HG03175 (cell line): ENCODE results near the gene TTI1.
"Not testable (repeated sequence)": the region's sequence is repeated elsewhere in the genome, so short reads cannot be mapped to it uniquely, and the experiment has no call there.

ENCODE experiments used
- ATAC-seq: cut with Tn5 transposase; IDR thresholded peaks from one replicate; pipeline ENCODE4 v1.9.1; 2021; ENCODE audit warnings: mild to moderate bottlenecking, moderate library complexity; ENCODE audit not compliant: unreplicated experiment

The TTI1 gene

DNA sequence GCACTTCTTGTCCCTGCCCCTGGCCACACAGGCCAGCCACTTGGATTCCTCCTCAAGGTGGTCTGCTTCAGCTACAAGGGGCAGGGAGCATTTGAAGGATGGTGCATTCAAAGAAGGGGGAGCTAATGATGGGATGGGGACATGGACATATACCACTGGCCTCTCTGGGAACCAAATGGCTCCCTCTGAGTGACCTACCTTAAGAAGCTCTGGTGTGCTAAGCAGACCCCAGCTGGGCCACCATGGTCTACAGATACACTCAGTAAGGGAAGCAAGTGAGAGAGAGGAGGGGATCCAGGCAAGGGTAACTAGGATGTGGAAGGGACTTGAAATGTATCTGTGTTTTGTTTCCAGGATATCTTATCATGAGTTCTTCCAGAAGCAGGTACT lies 62.4 kb downstream of the TTI1 start:
- ATAC-seq, result no peak

DNA sequence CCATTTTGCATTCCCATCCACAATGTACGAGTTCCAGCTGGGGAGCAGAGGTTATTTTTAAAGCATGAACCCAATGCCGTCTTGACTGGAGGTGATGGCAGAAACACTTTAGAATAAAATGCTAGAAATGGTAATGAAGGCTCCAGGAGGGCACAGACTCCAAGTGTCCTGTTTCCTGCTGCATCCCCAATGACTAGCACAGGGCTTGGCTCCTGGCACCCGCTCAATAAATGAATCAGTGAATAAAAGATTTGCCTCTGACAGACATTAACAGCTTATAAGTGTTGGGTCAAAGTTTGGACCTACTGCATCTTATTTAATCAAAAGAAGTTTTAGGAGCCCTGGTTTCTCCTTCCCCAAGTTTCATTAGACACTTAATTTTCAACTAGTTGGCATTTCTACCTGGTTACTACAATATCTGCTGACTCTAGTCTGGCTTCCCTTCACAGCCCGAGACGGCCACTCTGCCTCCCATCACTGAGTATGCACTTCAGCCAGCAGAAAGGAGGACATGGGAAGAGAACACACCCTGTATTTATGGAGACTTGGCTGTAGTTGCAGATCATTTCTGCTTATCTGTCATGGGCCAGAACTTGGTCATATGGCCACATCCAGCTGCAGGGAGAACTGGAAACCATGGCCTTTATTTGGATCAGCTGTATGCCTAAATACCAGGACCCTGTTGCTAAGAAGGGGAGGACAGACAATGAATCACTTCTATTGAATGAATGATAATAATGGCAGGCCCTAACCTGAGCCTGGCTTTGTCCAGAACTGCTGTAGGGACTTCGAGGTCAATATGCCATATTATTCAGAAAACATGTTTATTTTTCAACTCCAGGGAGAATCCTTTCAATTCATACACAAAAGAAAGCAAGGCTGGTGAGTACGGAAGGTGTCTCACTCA lies 63.1 kb downstream of the TTI1 start:
- no peak for ATAC-seq

DNA sequence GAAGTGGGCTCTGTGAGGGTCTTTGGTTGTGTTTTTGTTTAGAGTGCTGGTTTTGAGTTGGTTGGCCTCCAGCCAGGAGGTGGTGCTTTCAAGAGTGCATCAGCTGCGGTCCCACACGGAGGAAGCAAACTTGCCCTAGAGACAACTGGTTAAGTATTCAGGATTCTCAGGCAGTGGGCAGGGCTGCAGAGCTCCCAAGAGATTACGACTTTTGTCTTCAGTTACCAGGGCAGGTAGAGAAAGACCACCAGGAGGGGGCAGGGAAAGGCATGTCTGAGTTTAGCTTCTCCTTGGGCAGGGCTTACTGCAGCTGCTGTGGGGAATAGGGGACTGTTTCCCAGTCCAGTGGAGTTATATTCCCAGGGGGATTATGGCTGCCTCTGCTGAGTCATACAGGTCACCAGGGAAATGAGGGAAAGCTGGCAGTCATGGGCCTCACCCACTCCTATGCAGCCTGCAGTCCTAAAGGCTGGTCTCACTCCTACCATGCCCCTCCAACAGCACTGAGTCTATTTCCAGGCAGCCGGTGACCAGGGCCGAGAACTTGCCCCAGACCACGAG lies 64.3 kb downstream of the TTI1 start:
- no peak for ATAC-seq

DNA sequence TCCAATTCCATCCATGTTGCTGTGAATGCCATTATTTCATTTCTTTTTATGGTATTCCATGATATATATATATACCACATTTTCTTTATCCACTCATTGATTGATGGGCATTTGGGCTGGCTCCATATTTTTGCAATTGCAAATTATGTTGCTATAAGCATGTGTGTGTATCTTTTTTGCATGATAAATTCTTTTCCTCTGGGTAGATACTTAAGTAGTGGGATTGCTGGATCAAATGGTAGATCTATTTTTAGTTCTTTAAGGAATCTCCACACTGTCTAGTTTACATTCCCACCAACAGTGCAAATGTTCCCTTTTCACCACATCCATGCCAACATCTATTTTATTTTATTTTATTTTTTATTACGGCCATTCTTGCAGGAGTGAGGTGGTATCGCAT lies 69.8 kb downstream of the TTI1 start:
- not testable (repeated sequence) for ATAC-seq

DNA sequence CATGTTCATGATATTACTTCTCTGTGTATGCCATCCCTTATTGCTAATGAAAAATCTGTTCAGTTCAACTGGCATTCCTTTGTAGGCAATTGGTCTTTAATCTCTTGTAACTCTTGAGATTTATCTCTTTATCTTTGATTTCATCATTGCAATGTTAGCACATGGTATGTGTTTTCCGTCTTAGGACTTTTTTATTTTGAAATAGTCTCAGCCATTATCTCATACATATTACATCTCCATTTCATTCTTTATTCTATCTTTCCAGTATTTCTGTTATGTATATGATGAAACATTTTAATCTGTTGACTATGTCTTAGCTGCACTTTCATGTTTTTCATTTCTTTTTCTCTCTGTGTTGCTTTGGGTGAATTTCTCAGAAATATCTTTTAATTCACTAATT lies 72.2 kb downstream of the TTI1 start:
- no peak for ATAC-seq

DNA sequence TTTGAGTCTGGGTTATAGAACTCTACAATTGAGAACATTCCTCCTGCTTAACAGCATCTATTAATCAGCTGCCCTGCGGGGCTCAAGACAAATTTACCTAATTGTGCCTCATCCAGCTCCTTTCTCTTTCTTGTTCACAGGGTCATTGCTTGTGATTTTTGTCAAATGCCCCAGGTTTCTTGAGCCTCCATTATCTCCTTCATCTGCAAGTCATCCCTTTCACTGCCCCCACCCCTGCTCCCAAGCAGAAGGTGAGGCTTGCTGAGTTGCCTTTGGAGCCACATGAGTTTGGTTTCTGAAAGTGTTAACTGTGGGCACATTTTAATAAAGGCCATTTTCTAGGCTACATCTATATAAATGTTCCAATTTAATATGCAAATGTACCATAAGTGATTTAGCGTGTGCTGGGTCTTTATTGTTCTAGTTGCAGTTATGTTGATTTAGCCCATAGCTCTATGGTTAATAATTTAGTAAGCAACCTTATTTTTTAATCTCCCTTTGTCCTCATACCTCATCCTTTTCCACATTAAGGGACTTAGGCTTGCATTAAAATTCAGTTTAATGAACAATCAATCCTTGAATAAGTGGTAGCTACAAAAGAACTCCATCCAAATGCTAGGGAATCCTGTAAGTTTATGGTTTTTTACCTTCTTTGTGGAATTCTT lies 74.3 kb downstream of the TTI1 start:
- ATAC-seq, result no peak

DNA sequence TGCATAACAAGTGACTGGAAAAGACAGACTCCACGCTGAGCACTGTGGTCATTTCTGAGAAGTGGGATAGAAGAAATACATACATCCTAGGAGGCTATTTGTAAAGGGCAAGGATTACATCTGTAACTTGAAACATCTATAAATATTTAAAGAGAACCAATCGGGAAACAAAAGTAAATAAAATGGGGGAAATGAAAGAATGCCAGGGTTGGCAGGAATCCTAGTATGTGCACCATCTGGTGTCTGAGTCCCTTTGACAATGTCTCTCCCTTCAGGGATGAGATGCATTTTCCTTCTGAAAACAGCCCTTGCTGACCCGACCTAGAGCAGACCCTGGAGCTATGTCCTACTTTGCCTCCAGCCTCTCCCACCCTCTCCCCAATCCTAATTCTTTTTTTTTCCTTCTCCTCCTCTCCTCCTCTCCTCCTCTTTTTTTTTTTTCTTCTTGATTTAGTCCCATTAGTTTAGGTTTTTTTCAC lies 77.1 kb downstream of the TTI1 start:
- ATAC-seq, result no peak

DNA sequence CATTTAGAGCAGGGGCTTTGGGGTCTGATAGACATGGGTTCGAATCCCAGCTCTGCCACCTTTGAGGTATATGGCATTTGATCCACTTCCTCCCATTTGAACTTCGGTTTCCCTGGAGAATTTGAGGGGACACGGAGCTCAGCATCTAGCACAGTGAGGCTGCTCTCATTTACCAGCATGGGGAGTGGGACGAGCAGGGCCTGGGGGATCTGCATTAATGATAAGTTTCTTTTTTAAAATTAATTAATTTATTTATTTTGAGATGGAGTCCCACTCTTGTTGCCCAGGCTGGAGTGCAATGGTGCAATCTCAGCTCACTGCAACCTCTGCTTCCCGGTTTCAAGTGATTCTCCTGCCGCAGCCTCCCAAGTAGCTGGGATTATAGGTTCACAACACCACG lies 77.7 kb downstream of the TTI1 start:
- ATAC-seq, result no peak

DNA sequence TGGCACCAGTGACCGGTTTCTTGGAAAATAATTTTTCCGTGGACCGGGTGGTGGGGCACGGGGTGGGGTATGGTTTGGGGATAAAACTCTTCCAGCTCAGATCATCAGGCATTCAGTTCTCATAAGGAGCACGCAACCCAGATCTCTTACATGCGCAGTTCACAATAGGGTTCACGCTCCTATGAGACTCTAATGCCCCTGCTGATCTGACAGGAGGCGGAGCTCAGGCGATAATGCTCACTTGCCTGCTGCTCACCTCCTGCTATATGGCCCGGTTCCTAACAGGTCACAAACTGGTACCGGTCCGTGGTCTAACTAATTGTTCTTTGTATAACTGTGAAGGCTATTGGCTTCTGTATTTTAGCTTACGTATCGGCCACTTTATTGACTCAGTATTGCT lies 78.6 kb downstream of the TTI1 start:
- ATAC-seq, result no peak

DNA sequence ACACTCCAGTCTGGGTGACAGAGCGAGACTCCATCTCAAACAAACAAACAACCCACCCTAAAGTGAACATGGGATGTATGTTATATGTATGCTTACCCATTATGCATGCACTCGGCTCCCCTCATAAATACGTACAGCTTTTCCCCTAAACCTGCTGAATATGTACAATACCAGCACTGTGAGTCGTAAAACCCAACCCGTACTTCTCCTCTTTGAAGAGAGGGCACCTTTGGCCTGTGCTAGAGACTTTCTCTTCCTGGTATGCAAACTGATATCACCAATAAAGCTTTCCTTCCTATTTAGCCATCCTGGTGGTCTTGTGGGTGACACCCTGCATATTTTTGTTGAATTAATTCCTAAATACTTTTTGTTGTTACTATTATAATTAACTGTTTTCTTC lies 79.1 kb downstream of the TTI1 start:
- no peak for ATAC-seq

DNA sequence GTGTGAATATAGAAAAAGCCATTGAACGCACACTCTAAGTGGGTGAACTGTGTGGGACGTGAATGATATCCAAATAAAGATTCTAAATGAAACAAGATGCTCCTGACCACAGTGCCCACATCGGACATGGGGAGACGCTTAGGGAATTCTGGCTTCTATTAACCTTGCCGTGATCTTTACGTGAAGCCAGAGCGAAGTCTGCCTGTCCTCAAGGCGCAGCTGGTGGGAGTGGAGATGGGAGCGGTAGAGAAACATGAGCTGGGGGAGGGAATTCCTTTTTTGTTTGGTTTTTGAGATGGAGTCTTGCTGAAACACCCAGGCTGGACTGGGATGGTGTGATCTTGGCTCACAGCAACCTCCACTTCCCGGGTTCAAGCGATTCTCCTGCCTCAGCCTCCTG lies 84.3 kb downstream of the TTI1 start:
- no peak for ATAC-seq

DNA sequence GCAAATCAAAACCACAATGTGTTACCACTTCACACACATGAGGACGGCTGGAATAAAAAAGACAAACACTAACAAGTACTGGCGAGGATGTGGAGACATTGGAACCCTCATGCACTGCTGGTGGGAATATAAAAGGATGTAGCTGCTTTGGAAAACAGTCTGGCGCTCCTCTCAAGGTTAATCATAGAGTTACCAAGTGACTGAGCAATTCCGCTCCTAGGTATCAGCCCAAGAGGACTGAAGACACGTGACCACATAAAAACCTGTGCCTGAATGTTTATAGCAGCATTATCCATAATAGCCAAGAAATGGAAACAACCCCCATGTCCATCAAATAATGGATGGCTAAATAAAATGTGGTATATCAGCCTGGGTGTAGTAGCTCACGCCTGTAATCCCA lies 85.3 kb downstream of the TTI1 start:
- no peak for ATAC-seq

DNA sequence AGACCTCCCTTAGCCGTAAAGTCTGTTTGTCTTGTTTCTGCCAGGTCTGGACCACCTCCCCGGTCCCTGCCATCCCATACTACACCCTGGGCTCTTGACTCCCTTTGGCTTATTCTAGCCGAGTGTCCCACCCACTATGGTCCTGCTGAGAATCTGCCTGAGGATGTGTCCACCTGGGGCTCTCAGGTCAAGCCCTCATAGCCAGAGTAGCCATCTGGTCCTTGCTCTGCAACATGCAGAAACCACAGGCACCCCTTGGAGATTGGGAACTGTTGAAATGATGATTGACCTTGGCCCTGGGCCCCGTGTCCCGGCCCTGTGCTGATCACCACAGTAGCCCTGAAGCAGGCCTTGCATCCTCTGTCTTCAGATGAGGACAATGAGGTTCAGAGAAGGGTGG lies 86.3 kb downstream of the TTI1 start:
- no peak for ATAC-seq

DNA sequence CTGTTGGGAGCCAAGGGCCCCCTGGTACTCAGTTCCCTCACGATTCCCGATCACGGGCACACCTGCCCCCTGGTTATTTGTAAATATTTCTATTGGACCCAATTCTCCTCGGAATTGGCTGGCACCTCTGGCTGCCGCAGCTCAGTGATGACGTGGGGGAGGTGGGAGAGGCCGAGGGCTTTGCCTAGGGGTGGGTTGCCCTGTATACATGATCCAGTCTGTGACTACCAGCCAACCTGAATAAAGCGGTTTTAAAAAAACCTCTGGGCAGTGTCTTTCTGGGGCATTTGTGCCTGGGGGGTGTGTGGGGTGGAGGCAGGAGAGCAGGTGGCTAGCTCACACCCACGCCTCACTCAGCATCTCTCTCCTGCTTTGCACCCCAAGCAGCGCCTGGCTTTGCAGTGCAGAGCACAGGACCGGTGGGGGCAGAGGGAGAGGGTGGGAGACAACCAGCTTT lies 88.1 kb downstream of the TTI1 start:
- ATAC-seq, result no peak

DNA sequence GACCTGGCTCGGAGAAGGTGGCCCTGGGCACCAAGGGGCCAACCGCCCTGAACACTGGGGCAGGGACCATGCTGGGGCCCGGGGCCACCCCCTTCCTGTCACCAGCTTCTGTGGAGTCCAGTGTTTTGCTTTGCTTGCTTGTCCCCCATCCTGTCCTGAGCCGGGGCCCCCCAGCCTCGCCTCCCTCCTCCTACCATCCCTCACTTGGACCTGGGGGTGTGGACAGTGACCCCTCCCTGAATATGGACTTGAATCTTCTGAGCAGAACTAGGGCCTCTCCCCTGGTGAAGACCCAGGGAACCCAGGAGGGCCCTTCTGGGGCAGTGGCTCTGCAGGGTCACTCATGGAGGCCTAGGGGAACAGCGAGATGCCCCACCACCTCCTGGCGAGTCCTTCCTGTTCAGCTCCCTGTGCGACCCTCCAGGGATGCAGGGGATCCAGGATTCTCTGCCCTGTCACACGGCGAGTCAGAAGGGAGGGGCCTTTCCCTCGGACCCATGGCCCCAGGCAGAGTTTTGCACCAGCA lies 88.7 kb downstream of the TTI1 start:
- no peak for ATAC-seq

DNA sequence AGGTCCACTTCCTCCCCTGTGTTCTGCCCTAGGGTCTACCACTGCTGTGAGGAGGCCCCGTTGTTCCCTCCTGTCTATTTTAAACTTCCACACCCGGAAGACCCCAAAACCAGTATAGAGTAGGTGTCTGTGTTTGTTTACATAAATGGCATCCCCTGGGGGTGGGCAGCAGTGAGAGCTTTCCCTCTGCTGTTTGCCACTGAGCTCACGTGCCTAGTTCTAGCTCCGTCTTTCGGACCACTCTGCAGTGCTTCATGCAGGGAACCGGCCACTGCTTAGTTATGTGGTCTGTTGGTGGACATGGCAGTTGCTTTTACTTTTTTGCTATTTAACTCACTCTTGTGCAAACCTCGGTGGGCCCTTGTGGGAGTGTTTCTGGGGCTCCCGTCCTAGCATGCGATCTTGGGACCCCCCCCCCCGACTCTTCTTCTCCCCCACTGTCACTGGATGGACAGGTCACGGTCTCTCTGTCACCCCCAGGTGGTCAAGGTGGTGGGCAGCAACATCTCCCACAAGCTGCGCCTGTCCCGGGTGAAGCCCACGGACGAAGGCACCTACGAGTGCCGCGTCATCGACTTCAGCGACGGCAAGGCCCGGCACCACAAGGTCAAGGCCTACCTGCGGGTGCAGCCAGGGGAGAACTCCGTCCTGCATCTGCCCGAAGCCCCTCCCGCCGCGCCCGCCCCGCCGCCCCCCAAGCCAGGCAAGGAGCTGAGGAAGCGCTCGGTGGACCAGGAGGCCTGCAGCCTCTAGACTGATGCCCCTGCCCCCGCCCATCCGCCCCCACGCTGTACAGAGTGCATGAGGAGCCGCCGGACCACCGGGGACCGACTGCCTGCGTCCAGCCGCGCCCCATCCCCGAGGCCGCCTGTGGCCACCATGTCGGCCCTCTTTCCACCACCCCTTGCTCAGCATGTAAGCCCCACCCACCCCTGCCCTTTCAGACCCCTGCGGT lies 89.5 kb downstream of the TTI1 start:
- ATAC-seq, result no peak

DNA sequence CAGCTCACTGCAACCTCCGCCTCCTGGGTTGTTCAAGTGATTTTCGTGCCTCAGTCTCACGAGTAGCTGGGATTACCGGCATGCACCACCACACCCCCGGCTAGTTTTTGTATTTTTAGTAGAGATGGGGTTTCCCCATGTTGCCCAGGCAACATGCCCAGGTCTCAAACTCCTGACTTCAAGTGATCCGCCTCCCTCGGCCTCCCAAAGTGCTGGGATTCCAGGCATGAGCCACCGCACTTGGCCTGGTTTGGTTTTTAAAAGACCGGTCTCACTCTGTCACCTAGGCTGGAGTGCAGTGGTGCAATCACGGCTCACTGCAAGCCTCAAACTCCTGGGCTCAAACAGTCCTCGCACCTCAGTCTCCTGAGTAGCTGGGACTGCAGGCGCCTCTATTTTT lies 90.2 kb downstream of the TTI1 start:
- ATAC-seq, result no peak

DNA sequence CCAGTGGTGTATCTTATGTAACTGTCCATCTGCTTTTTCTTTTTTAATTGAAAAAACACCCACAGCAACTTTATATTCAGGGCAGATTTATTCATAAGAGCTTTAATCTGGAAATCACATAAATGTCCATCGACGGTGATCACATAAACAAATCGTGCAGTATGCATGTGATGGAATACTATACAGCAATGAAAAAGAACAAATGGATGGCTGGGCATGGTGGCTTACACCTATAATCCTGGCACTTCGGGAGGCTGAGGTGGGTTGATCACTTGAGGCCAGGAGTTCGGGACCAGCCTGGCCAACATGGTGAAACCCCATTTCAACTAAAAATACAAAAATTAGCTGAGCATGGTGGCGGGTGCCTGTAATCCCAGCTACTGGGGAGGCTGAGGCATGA lies 91.3 kb downstream of the TTI1 start:
- no peak for ATAC-seq

DNA sequence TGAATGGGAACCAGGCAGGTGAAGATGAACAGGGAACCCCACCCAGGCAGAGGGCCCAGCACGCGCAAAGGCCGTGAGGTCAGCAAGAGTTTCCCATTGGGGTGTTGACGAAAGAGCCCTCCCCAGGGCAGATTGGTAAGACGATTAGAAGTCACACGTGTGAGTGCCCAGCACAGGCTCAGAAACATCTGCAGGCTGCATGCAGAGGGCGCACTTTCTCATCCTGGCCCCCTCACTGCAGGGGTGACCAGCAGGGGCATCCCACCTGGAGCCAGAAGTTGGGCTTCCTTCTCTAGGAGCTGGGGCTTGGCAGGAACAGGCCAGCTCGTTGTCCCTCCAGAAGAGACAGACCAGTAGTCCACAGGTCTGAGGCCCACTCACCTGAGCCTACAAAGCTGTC lies 91.9 kb downstream of the TTI1 start:
- ATAC-seq, result no peak

DNA sequence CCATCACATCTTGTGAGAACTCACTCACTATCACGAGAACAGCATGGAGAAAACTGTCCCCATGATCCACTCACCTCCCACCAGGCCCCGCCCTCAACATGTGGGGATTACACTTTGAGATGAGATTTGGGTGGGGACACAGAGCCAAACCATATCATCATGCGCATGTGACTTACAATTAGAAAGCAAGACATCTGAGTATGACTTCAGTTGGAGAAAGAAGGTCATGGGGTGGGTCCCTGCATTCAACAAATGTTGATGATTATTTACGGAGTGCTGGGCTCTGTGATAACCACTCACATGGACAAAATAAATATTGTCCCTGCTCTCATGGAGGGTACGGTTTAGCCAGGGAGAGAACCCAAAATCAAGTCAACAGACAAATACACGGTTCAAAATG lies 92.4 kb downstream of the TTI1 start:
- no peak for ATAC-seq
